IPS-20b (cell line): Measurements from ENCODE around the gene MGAT5B.

Experiments
- H3K27ac ChIP-seq: one replicate; pipeline ENCODE4 v1.5.1; 2013; ENCODE audit warnings: low read length
- H3K27me3 ChIP-seq: 2 replicates; pipeline ENCODE4 v1.6.1; 2013; ENCODE audit warnings: mild to moderate bottlenecking, low read length, inconsistent platforms; ENCODE audit not compliant: insufficient read depth
- H3K36me3 ChIP-seq: 2 replicates; pipeline ENCODE4 v1.6.1; 2013; ENCODE audit warnings: low read depth, mild to moderate bottlenecking, inconsistent platforms, low read length, moderate library complexity; ENCODE audit not compliant: insufficient read depth
- H3K4me1 ChIP-seq: 2 replicates; pipeline ENCODE4 v1.6.1; 2013; ENCODE audit warnings: mild to moderate bottlenecking, control low read depth, inconsistent platforms, low read length, moderate library complexity; ENCODE audit not compliant: insufficient read depth
- H3K4me3 ChIP-seq: 2 replicates; pipeline ENCODE4 v1.5.1; 2013; ENCODE audit warnings: mild to moderate bottlenecking, low read length, inconsistent platforms
- H3K9ac ChIP-seq: 2 replicates; pipeline ENCODE4 v1.6.1; 2013; ENCODE audit warnings: low read depth, mild to moderate bottlenecking, inconsistent platforms, low read length, moderate library complexity
- H3K9me3 ChIP-seq: 2 replicates; pipeline ENCODE4 v1.6.1; 2013; ENCODE audit warnings: mild to moderate bottlenecking, low read depth, low read length, inconsistent platforms; ENCODE audit not compliant: insufficient read depth

The MGAT5B gene

GRCh38 chr17:76894842-76895241, 26.6 kb downstream of the MGAT5B start:
- Histone ChIP-seq H3K4me3 (no peak overlapping the region), H3K27ac (no peak overlapping the region), H3K36me3 (no peaks in the 10 kb centered on the region), H3K9ac (no peak overlapping the region), H3K4me1 (no peaks in the 10 kb centered on the region), H3K27me3 (no peaks in the 10 kb centered on the region), H3K9me3 (peaks cover 9% of the 10 kb centered on the region)

- Histone ChIP-seq H3K9me3 (peaks cover 9% of the 10 kb centered on the region), H3K27ac (no peak overlapping the region), H3K4me3 (no peak overlapping the region), H3K4me1 (no peaks in the 10 kb centered on the region), H3K27me3 (no peaks in the 10 kb centered on the region), H3K36me3 (no peaks in the 10 kb centered on the region), H3K9ac (no peak overlapping the region)
Measured at GRCh38 chr17:76897023-76897422, 28.8 kb downstream of the MGAT5B start.

DNA sequence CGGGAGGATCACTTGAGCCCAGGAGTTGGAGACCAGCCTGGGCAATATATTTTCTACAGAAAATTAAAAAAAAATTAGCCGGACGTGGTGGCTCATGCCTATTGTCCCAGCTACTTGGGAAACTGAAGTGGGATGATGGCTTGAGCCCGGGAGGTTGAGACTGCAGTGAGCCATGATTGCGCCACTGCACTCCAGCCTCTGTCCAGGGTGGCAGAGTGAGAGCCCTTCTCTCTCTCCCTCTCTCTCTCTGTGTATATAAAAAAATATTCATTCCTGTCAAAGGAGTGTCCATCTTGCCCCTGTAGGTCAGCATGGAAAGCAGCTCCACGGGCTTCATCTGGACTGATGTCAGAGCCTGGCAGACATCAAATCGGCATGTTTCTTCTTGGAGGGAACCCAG, 31.2 kb downstream of the MGAT5B start:
- H3K4me1 ChIP-seq: no peaks in the 10 kb centered on the region
- peaks cover 9% of the 10 kb centered on the region for H3K9me3 ChIP-seq
- no peak overlapping the region for H3K9ac ChIP-seq
- H3K36me3 ChIP-seq: no peaks in the 10 kb centered on the region
- no peak overlapping the region for H3K4me3 ChIP-seq
- H3K27ac ChIP-seq: no peak overlapping the region
- no peaks in the 10 kb centered on the region for H3K27me3 ChIP-seq

DNA sequence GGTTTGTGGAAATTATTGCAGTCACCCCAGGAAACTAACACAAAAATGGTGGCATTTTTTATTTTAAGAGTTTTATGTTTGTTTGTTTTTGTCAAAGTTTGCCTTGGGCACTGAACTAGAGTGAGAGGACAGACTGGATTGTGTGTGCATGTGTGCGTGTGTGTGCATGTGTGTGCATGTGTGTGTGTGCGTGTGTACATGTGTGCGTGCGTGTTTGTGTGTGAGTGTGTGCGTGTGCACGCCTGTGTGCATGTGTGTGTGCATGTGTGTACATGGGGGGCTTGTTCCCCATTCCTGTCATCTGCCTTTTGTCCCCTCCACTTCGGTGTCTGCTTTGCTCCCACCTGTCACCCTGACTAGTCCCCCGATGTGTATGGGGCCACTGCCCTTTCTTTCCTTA, 32.5 kb downstream of the MGAT5B start:
- no peaks in the 10 kb centered on the region for H3K27me3 ChIP-seq
- no peaks in the 10 kb centered on the region for H3K4me1 ChIP-seq
- H3K4me3 ChIP-seq: no peak overlapping the region
- no peak overlapping the region for H3K9ac ChIP-seq
- no peaks in the 10 kb centered on the region for H3K36me3 ChIP-seq
- no peaks in the 10 kb centered on the region for H3K9me3 ChIP-seq
- no peak overlapping the region for H3K27ac ChIP-seq

DNA sequence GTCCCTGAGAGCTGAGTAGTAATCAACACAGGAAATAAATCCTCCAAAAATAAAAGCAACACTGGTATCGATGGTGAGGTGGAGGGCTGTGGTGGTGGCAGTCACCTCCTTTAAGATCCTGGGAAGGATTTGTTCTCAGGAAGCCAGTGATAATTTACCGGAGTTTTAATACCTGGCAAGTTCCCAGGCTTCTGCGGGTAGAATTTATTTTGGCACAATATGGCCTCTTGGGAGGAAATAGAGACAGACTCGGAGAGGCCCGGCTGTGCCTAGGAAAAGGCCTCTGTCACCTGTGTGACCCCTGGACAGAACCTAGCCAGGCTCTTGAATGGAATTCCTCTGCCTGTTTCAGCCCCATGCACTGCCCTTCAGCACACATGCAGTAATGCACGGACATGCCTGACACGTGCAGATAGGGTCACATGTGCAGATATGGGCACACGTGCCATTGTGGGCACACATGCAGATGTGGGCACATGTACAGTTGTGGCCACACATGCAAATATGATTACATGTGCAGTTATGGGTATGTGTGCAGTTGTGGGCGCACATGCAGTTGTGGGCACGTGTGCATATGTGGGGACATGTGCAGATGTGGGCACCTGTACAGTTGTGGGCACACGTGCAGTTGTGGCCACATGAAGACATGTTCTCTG, 33.5 kb downstream of the MGAT5B start:
- no peak overlapping the region for H3K27ac ChIP-seq
- no peak overlapping the region for H3K9ac ChIP-seq
- no peaks in the 10 kb centered on the region for H3K27me3 ChIP-seq
- no peaks in the 10 kb centered on the region for H3K36me3 ChIP-seq
- H3K4me3 ChIP-seq: no peak overlapping the region
- H3K9me3 ChIP-seq: no peaks in the 10 kb centered on the region
- H3K4me1 ChIP-seq: no peaks in the 10 kb centered on the region

- H3K36me3 ChIP-seq: no peaks in the 10 kb centered on the region
- H3K27me3 ChIP-seq: no peaks in the 10 kb centered on the region
- no peak overlapping the region for H3K9ac ChIP-seq
- 0 out of 2 replicates have a peak, but pooled peaks cover 2% of the 10 kb centered on the region for H3K9me3 ChIP-seq
- no peak overlapping the region for H3K4me3 ChIP-seq
- no peaks in the 10 kb centered on the region for H3K4me1 ChIP-seq
- no peak overlapping the region for H3K27ac ChIP-seq
Measured at GRCh38 chr17:76902476-76902875, 34.3 kb downstream of the MGAT5B start.

- H3K4me1 ChIP-seq: no peaks in the 10 kb centered on the region
- H3K9ac ChIP-seq: no peak overlapping the region
- no peak overlapping the region for H3K4me3 ChIP-seq
- H3K9me3 ChIP-seq: 0 out of 2 replicates have a peak, but pooled peaks cover 6% of the 10 kb centered on the region
- H3K27me3 ChIP-seq: no peaks in the 10 kb centered on the region
- H3K27ac ChIP-seq: no peak overlapping the region
- no peaks in the 10 kb centered on the region for H3K36me3 ChIP-seq
Measured at GRCh38 chr17:76903631-76904030, 35.4 kb downstream of the MGAT5B start.

GRCh38 chr17:76904116-76904515, 35.9 kb downstream of the MGAT5B start:
- no peak overlapping the region for H3K27ac ChIP-seq
- H3K9ac ChIP-seq: no peak overlapping the region
- no peak overlapping the region for H3K4me3 ChIP-seq
- no peaks in the 10 kb centered on the region for H3K27me3 ChIP-seq
- no peaks in the 10 kb centered on the region for H3K36me3 ChIP-seq
- H3K9me3 ChIP-seq: 0 out of 2 replicates have a peak, but pooled peaks cover 6% of the 10 kb centered on the region
- H3K4me1 ChIP-seq: no peaks in the 10 kb centered on the region

DNA sequence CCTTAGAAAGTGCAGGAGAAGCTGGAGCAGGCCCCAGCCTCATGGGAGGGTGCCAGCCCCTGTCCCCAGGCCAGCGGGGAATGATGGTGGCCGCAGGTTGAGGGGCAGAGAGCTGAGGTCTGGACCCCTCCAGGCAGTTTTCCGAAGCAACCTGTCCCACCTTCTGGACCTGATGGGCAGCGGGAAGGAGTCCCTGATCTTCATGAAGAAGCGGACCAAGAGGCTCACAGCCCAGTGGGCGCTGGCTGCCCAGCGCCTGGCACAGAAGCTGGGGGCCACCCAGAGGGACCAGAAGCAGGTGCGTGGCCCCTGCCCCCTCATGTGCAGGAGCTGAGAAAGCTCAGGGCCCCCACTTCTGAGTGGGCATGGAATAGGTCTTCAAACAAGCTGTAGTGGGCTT, 36.8 kb downstream of the MGAT5B start:
- Histone ChIP-seq H3K27me3 (no peaks in the 10 kb centered on the region), H3K27ac (no peak overlapping the region), H3K36me3 (no peaks in the 10 kb centered on the region), H3K4me3 (no peak overlapping the region), H3K9me3 (0 out of 2 replicates have a peak, but pooled peaks cover 6% of the 10 kb centered on the region), H3K4me1 (peaks cover 5% of the 10 kb centered on the region; the same call in 1 of the 2 replicates), H3K9ac (no peak overlapping the region)

DNA sequence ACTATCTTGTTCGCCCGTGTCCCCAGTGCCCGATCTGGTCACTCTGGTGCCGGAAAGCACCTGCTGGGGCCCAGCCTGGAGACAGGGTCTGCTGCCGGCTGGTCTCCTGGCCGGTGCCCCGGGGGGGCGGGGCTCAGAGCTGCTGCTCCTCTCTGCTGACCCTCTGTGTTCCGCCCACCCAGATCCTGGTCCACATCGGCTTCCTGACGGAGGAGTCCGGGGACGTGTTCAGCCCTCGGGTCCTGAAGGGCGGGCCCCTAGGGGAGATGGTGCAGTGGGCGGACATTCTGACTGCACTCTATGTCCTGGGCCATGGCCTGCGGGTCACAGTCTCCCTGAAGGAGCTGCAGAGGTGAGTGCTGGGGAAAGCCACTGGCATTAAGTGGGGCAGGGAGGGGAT, 37.6 kb downstream of the MGAT5B start:
- H3K9me3 ChIP-seq: 0 out of 2 replicates have a peak, but pooled peaks cover 6% of the 10 kb centered on the region
- no peaks in the 10 kb centered on the region for H3K27me3 ChIP-seq
- no peaks in the 10 kb centered on the region for H3K36me3 ChIP-seq
- H3K4me3 ChIP-seq: no peak overlapping the region
- no peak overlapping the region for H3K9ac ChIP-seq
- no peak overlapping the region for H3K27ac ChIP-seq
- peaks cover 5% of the 10 kb centered on the region; the same call in 1 of the 2 replicates for H3K4me1 ChIP-seq

GRCh38 chr17:76906463-76906862, 38.3 kb downstream of the MGAT5B start:
- H3K4me1 ChIP-seq: peaks cover 5% of the 10 kb centered on the region; the same call in 1 of the 2 replicates
- no peak overlapping the region for H3K4me3 ChIP-seq
- H3K9ac ChIP-seq: no peak overlapping the region
- 0 out of 2 replicates have a peak, but pooled peaks cover 6% of the 10 kb centered on the region for H3K9me3 ChIP-seq
- H3K36me3 ChIP-seq: no peaks in the 10 kb centered on the region
- no peaks in the 10 kb centered on the region for H3K27me3 ChIP-seq
- no peak overlapping the region for H3K27ac ChIP-seq

- H3K9me3 ChIP-seq: 0 out of 2 replicates have a peak, but pooled peaks cover 6% of the 10 kb centered on the region
- no peak overlapping the region for H3K27ac ChIP-seq
- no peaks in the 10 kb centered on the region for H3K27me3 ChIP-seq
- H3K4me1 ChIP-seq: peaks cover 5% of the 10 kb centered on the region; the same call in 1 of the 2 replicates
- H3K4me3 ChIP-seq: no peak overlapping the region
- no peak overlapping the region for H3K9ac ChIP-seq
- H3K36me3 ChIP-seq: no peaks in the 10 kb centered on the region
Measured at GRCh38 chr17:76907352-76907751, 39.1 kb downstream of the MGAT5B start.
